EL (cell line): ENCODE data around the gene MORC3.
"Not testable (repeated sequence)": the region's sequence is repeated elsewhere in the genome, so short reads cannot be mapped to it uniquely, and the experiment has no call there.

Experiments
- DNase-seq: peaks from one replicate; pipeline ENCODE4 v3.0.0-alpha.2; 2016

Gene MORC3, protein sequence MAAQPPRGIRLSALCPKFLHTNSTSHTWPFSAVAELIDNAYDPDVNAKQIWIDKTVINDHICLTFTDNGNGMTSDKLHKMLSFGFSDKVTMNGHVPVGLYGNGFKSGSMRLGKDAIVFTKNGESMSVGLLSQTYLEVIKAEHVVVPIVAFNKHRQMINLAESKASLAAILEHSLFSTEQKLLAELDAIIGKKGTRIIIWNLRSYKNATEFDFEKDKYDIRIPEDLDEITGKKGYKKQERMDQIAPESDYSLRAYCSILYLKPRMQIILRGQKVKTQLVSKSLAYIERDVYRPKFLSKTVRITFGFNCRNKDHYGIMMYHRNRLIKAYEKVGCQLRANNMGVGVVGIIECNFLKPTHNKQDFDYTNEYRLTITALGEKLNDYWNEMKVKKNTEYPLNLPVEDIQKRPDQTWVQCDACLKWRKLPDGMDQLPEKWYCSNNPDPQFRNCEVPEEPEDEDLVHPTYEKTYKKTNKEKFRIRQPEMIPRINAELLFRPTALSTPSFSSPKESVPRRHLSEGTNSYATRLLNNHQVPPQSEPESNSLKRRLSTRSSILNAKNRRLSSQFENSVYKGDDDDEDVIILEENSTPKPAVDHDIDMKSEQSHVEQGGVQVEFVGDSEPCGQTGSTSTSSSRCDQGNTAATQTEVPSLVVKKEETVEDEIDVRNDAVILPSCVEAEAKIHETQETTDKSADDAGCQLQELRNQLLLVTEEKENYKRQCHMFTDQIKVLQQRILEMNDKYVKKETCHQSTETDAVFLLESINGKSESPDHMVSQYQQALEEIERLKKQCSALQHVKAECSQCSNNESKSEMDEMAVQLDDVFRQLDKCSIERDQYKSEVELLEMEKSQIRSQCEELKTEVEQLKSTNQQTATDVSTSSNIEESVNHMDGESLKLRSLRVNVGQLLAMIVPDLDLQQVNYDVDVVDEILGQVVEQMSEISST

DNA sequence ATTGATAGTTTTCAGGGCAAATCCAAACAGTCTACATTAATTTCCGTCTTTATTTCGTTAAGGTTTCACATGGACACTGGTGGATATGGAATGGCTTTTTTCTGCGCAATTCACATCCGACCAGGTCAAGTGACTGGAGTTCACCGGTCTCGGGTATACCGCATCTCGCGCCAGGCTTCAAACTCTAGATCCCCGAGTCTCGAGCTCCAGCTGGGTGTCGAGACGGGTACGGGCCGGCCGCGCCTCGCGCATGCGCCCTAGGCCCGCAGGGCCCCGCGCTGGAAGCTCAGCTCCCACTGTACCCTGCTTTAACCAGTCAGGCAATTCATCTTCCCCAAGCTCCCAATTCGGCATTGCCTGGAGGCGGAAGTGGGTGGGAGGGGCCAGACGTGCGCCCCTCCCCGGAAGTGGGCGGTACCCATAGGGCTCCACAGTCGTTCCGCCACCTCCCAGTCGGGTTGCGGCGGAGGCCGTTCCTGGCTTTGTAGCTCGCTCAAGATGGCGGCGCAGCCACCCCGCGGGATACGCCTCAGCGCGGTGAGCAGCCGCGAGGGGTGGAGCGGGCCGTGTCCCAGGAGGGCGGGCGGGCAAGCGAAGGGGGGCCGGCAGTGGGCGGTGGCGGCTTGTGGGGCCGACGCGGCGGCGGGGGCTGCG, at the start of gene MORC3:
Gene MORC3 (plus strand): TSS at position 431 of the 654 bp plus-strand sequence. CDS start 68 bp downstream, at position 499.
- DNase-seq: peak; percentile 99

DNA sequence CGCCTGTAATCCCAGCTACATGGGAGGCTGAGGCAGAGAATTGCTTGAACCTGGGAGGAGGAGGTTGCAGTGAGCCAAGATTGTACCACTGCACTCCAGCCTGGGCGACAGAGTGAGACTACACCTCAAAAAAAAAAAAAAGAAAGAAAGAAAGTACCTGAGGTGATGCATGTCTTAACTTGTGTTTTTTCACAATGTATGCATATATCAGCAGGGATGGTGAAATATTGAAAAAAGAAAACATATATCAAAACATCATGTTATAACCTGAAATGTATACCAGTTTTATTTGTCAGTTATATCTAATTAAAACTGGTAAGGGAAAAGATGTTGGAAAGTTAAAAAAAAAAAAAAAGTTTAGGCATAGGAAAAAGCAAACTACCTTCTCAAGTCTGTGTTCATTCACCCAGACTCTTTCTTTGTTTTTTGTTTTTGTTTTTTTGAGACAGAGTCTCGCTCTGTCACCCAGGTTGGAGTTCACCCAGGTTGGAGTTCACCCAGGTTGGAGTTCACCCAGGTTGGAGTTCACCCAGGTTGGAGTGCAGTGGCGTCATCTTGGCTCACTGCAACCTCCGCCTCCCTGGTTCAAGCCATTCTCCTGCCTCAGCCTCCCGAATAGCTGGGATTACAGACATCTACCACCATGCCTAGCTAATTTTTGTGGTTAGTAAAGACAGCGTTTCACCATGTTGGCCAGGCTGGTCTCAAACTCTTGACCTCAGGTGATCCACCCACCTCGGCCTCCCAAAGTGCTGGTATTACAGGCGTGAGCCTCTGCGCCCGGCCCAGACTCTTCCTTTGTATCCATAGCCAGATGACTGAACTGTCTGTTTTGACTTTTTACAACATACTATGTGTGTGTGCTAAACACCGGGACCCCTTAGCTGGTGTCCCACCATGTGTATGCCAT, 49.0 kb upstream of the MORC3 start:
- not testable (repeated sequence) for DNase-seq

- no peak for DNase-seq
Observed at GRCh38 chr21:36274128-36274527, 45.9 kb upstream of the MORC3 start.

DNA sequence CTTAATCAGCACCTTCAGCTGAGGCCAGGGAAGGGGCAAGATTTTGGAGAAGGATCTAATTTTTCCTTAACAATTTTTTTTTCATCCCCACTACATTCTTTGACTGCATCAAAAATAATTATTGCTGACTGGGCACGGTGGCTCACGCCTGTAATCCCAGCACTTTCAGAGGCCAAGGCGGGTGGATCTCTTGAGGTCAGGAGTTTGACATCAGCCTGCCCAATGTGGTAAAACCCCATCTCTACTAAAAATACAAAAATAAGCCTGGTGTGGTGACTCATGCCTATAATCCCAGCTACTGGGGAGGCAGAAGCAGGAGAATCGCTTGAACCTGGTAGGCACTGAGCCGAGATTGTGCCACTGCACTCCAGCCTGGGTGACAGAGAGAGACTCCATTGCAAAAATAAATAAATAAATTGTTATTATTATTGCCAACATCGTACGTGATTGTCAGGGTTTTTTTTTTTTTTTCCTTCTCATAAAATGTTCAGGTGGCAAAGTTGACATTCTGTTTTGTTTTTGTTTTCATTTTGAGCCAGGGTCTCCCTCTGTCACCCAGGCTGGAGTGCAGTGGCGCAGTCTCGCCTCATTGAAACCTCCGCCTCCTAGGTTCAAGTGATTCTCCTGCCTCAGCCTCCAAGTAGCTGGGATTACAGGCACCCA, 37.3 kb upstream of the MORC3 start:
- DNase-seq: peak; percentile 42

- not testable (repeated sequence) for DNase-seq
Observed at GRCh38 chr21:36283231-36283622, 36.8 kb upstream of the MORC3 start.

DNA sequence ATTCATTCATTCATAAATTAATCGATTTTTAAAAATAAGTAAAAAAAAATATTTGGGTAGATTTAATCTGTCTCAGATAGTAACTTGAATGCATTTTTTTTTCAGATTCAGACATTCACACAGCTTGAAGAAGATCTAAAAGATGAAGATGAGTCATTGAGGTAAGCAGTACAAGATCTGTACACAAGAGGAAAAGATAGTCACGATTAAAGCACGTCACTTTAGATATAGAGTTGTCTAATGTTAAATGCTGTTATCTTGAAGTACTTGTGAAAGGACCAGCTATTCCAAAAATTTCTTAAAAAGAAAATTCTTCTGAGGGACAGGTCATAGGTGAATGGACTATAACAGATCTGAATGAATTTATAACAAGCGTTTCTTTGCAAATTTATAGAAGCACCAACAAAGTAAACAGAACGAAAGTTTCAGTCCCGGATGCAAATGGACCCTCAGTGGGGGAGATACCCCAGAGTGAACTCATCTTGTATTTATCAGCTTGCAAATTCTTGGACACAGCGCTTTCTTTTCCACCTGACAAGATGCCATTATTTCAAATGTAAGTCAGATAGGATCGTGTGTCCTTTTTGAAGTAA, 31.2 kb upstream of the MORC3 start:
- peak; percentile 5 for DNase-seq

DNA sequence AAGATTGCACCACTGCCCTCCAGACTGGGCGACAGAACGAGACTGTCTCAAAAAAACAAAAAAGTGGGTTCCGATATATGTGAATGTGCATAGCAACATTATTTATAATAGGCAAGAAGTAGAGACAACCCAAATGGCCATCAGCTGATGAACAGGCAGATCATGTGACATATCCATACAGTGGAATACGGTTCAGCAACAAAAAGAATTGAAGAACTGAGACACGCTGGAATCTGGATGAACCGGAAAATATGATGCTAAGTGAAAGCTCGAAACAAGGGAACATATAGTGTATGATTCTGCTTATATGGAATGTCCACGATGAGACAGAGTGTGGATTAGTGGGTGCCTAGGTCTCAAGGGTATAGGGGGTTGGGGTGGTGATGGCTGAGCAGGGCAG, 28.5 kb upstream of the MORC3 start:
- no peak for DNase-seq

DNA sequence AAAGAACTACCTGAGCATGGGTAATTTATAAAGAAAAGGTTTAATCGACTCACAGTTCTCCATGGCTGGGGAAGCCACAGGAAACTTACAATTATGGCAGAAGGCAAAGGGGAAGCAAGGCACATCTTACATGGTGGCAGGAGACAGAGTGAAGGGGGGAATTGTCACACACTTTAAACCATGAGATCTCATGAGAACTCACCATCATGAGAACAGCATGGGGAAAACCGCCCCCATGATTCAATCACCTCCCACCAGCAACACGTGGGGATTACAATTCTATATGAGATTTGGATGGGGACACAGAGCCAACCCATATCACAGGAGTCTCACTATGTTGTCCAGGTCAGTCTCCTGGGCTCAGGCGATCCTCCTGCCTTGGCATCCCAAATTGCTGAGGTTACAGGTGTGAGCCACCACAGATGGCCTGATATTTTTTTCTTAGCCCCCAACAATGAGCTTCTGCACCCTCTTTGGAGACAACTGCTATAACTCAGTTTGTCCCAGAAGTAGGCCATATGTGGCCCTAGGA, 22.5 kb upstream of the MORC3 start:
- no peak for DNase-seq

GRCh38 chr21:36297938-36298572, 21.9 kb upstream of the MORC3 start:
- DNase-seq: peak; percentile 10

- no peak for DNase-seq
Observed at GRCh38 chr21:36306872-36307534, 13.0 kb upstream of the MORC3 start.

DNA sequence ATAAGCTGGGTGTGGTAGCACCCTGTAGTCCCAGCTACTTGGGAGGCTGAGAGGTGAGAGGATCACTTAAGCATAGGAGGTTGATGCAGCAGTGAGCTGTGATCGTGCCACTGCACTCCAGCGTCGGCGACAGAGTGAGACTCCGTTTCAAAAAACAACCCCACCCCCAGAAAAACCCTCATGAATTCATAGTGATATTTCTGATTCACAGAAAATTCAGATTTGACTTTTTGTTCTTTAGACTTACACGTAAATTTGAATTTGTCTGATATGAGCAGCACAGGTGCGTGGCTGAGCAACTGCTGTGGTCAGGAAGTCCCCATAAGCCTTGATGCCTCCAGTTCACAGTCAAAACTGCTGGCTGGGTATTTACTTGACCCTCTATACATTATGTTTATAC, 10.0 kb upstream of the MORC3 start:
- no peak for DNase-seq

GRCh38 chr21:36313446-36313845, 6.6 kb upstream of the MORC3 start:
- DNase-seq: not testable (repeated sequence)

- not testable (repeated sequence) for DNase-seq
Observed at GRCh38 chr21:36316045-36316444, 4.0 kb upstream of the MORC3 start.

- DNase-seq: no peak
Observed at GRCh38 chr21:36316872-36317484, 3.0 kb upstream of the MORC3 start.

DNA sequence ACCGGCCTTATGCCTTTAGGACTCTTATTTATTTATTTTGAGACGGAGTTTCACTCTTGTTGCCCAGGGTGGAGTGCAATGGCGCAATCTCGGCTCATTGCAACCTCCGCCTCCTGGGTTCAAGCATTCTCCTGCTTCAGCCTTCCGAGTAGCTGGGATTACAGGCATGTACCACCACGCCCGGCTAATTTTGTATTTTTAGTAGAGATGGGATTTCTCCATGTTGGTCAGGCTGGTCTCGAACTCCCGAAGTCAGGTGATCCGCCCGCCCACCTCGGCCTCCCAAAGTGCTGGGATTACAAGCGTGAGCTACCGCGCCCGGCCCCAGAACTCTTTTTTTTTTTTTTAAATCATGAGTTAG, 611 bp upstream of the MORC3 start:
- not testable (repeated sequence) for DNase-seq

GRCh38 chr21:36320421-36321324, 676 bp downstream of the MORC3 start:
- peak; percentile 86 for DNase-seq

DNA sequence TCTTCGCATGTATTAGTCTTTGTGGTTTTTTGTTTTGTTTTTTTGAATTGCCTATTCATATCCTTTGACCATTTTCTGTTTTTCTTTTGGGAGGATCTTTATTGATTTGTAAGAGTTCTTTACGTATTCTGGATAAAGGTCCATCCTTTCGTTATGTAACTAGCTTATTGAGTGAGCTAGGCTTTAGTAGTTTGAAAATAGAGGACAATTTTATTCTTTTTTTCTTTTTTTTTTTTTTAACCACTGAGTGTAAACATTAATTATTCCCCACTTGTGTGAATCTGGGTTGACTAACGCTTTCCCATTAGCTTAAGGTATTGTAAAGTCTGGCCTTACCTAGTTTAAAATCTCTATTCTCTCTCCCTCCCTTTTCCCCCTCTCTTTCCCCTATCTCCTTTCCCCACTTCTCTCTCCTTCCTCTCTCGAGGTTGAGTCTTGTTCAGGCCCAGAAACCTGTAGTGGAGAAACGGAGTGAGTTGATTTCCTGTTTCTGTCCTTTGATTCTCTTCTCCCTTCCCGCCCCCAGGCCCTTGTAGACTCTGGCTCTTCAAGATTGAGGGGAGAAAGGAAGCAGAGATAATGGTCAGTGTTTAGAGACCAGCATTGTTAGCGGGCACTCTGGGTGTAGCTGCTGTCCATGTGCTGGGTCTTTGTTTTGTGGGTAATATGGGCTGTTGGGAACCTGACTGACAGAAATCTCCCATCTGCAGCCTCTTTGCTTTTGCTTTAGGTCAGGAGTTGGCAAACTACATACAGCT, 1.5 kb downstream of the MORC3 start:
- DNase-seq: peak; percentile 66

GRCh38 chr21:36322083-36322424, 2.1 kb downstream of the MORC3 start:
- no peak for DNase-seq
